ENCODE measurements around the gene JAKMIP1. TPM values are rescaled to one million over a fixed set of nuclear protein-coding genes. Genes with fewer than 3 reads are reported as not detected.

Gene JAKMIP1
- total RNA-seq, 2 experiments from 2014 or later: 5.6 to 6.3 TPM

GRCh38 chr4:5979981-5980380, 220.4 kb downstream of the JAKMIP1 start:
- H3K4me1 Mint-ChIP-seq (ENCODE audit: low read depth): no peaks in the 10 kb centered on the region
- no peak overlapping the region for H3K27ac Mint-ChIP-seq
- ATAC-seq: no peak
- ChIA-PET POLR2A (interaction anchor here (1.0 kb wide), 1 partner anchor 32 kb away, joined by 3 read pairs; no protein-coding TSS in a partner anchor), CTCF (no interaction called here)
- DNase-seq: peak; percentile 24
- TF ChIP-seq CTCF (IDR thresholded peaks at IDR 0.05): no peak
- peaks cover 9% of the 10 kb centered on the region for H3K9me3 Mint-ChIP-seq
- H3K27me3 Mint-ChIP-seq: peaks cover 5% of the 10 kb centered on the region
- intact Hi-C loops (cut with micrococcal nuclease): no loop called here
- H3K4me3 Mint-ChIP-seq: no peak overlapping the region
- no peaks in the 10 kb centered on the region for H3K36me3 Mint-ChIP-seq (ENCODE audit: low read depth)

GRCh38 chr4:5976921-5977320, 223.4 kb downstream of the JAKMIP1 start:
- Mint-ChIP-seq H3K9me3 (no peaks in the 10 kb centered on the region), H3K36me3 (ENCODE audit: low read depth) (no peaks in the 10 kb centered on the region), H3K27ac (no peak overlapping the region), H3K4me3 (no peak overlapping the region), H3K27me3 (peaks cover 5% of the 10 kb centered on the region), H3K4me1 (ENCODE audit: low read depth) (no peaks in the 10 kb centered on the region)
- intact Hi-C loops (cut with micrococcal nuclease): no loop called here
- ATAC-seq (no peak), DNase-seq (no peak)
- TF ChIP-seq CTCF (IDR thresholded peaks at IDR 0.05): no peak
- CTCF ChIA-PET: no interaction called here
- POLR2A ChIA-PET: no interaction called here

- H3K27me3 Mint-ChIP-seq: peaks cover 5% of the 10 kb centered on the region
- DNase-seq (no peak), ATAC-seq (no peak)
- CTCF ChIA-PET: no interaction called here
- intact Hi-C loops (cut with micrococcal nuclease): no loop called here
- POLR2A ChIA-PET: no interaction called here
- H3K4me1 Mint-ChIP-seq (ENCODE audit: low read depth): no peaks in the 10 kb centered on the region
- no peak overlapping the region for H3K4me3 Mint-ChIP-seq
- no peak for TF ChIP-seq CTCF (IDR thresholded peaks at IDR 0.05)
- H3K9me3 Mint-ChIP-seq: no peaks in the 10 kb centered on the region
- H3K36me3 Mint-ChIP-seq (ENCODE audit: low read depth): no peaks in the 10 kb centered on the region
- H3K27ac Mint-ChIP-seq: no peak overlapping the region
These were observed 223.9 kb downstream of the JAKMIP1 start for GRCh38 chr4:5976431-5976830.

Other genes starting within 250 kb of the JAKMIP1 start
- gene C4orf50, start 182.1 kb downstream of the JAKMIP1 start, total RNA-seq: under 1 TPM; 0.07 TPM
- gene WFS1, start 69.3 kb upstream of the JAKMIP1 start, total RNA-seq: 1 to 10 TPM; 1.8 to 2.8 TPM